ENCODE measurements around the gene RAD1. TPM values are rescaled to one million over a fixed set of nuclear protein-coding genes. Genes with fewer than 3 reads are reported as not detected.

Gene RAD1, protein sequence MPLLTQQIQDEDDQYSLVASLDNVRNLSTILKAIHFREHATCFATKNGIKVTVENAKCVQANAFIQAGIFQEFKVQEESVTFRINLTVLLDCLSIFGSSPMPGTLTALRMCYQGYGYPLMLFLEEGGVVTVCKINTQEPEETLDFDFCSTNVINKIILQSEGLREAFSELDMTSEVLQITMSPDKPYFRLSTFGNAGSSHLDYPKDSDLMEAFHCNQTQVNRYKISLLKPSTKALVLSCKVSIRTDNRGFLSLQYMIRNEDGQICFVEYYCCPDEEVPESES
- total RNA-seq (10 to 100 TPM; 29.5 to 33.9 TPM), polyA plus RNA-seq (10 to 100 TPM; 18.8 to 19.9 (median 19.4) TPM), total RNA-seq (12.3 to 56.2 (median 43.3) reads per million in 6 experiments)

DNA sequence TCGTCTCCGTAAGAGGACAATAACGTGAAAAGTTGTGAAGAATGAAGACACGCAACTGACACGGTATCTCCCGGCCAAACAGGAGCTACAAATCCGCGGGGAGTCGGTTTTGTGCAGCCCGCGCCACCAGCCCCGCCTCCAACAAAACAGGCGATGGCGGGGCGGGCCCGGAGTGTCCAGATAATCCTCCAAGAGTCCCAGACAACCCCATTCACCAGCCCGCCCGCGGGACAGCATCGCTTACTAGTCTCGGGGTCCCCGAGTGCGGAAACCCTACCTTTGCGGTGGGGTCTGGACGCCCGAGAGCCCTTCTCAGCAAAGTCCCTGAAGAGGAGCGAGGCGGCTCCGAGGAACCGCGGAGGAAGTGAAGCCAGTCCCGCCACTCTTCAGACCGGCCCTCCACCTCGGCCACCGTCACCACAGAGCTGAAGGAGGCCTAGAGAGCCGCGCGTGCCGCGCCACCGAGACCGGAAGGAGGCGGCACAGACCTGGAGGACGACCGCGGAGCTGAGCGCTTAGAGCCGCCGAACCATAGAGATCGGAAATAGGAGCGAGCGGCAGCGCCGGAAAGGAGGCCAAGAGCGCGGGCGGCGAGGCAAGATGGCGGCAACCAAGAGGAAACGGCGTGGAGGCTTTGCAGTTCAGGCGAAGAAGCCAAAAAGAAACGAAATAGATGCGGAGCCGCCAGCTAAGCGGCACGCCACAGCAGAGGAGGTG lies at the start of gene RAD1, which contains the start of gene BRIX1:
Gene RAD1 (minus strand): TSS at position 366 of the 717 bp plus-strand sequence. CDS start 612 bp downstream, outside the sequence.
Gene BRIX1 (plus strand): TSS at position 573 of the 717 bp plus-strand sequence. CDS start 28 bp downstream, at position 601.
- peak within 1 kb of the TSS in 7 of 10 donors; percentile 6 to 70 (median 61) for H3K4me3 Mint-ChIP-seq
- peaks cover 13 to 34% (median 27%) of the 10 kb centered on the region in 4 donors for H3K4me1 Mint-ChIP-seq
- peak within 1 kb of the TSS in 2 of 10 donors; percentile 46 to 85 for H3K27ac Mint-ChIP-seq
- ATAC-seq (peak; percentile 96 to 97), DNase-seq (peak; percentile 79 to 95 (median 91))
- no peaks in the 10 kb centered on the region for H3K9me3 Mint-ChIP-seq
- POLR2A ChIA-PET: interaction anchor here (0.7 to 4.3 kb wide), 11 partner anchors 9 to 1327 kb away, joined by 3 to 111 read pairs (median 6); partner anchors contain the start of genes AMACR, DNAJC21, LMBRD2 and NADK2
- H3K36me3 Mint-ChIP-seq: peaks cover 5 to 43% (median 6%) of the 10 kb centered on the region in 3 donors
- H3K27me3 Mint-ChIP-seq: no peaks in the 10 kb centered on the region

DNA sequence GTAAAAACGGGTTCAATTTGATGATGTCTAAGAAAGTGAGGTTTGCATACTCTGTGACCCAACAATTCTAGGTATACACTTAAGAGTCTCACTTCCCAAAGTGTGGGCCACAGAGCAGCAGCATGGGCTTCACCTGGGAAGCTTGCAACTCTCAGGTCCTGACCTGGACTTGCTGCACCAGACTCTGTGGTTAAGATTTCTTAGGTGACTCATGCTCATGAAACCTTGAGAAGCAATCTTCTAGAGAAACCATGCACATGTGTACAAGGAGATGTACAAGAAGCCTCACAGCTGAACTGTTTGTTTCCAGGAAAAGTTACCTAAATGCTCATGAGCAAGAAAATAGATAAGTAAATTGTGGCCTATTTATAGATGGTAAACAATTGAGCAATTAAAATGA lies 44.0 kb upstream of the RAD1 start:
- H3K27ac Mint-ChIP-seq: peak overlapping the region in 6 of 10 donors; percentile 7 to 46 (median 26)
- ATAC-seq: no peak
- DNase-seq: no peak
- H3K36me3 Mint-ChIP-seq: peaks cover 0 to 24% (median 12%) of the 10 kb centered on the region in 3 donors
- no peaks in the 10 kb centered on the region for H3K9me3 Mint-ChIP-seq
- H3K27me3 Mint-ChIP-seq: no peaks in the 10 kb centered on the region
- H3K4me3 Mint-ChIP-seq: no peak overlapping the region
- POLR2A ChIA-PET: no interaction called here
- peaks cover 0 to 8% (median 0%) of the 10 kb centered on the region in 4 donors for H3K4me1 Mint-ChIP-seq

DNA sequence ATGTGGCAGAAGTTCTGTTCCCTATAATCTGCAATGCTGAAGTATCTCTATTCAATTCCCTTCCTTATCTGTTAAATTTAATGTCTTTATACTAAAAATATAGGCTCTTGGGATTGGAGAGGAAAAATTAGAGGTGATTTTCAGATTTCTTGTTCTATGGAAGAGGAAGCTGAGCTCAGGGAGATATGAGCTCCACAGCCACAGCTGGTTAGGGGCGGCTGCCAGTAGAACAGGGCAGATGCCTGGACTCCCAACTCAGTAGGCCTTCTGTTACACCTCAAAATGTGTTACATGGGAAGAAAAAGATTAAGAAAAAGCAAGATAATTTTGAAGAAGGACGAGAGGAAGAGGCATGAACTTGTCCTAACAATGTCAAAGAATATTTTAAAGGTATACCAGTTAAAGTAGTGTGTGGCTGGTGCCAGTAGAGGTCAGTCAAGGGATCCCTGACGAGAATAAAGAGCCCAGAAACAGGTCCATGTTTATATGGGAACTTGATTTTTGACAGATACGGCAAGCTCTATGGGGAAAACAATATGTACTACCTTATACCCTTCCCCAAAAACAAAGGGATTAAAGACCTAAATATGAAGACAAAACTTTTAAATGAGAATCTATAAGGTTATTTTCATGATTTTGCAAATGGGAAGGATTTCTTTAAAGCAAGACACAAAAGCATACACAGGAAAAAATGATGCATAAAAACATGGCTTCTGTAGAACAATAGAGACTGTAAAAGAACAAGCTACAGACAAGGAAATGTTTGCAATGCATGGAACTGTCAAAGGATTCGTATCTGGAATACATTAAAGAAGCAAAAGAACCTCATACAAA lies 42.8 kb upstream of the RAD1 start:
- no peaks in the 10 kb centered on the region for H3K9me3 Mint-ChIP-seq
- H3K27ac Mint-ChIP-seq: peak overlapping the region in 6 of 10 donors; percentile 27 to 69 (median 36)
- no peak overlapping the region for H3K4me3 Mint-ChIP-seq
- peaks cover 0 to 36% (median 15%) of the 10 kb centered on the region in 3 donors for H3K36me3 Mint-ChIP-seq
- no peaks in the 10 kb centered on the region for H3K27me3 Mint-ChIP-seq
- ATAC-seq (peak; percentile 52 to 53), DNase-seq (peak in 1 of 10 donors; percentile 7)
- peaks cover 0 to 8% (median 0%) of the 10 kb centered on the region in 4 donors for H3K4me1 Mint-ChIP-seq
- POLR2A ChIA-PET: no interaction called here

DNA sequence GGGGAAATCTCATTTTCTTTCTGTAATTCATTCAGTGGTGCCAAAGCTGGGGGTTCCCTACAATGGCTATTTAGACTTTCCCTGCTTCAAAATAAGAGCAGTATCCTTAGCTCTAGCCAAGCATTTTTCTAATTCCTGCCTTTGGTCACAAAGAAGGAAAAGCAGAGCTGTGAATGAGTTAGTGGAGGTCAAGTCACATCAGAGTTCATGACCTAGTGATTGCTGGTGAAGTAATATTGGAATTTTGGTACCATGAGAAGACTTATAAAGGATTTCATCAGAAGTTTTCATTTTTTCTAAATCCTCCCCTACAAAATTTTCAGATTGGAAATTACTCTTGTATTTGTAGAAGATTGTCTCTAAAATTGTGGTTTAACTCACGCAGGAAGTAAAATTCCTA lies 42.0 kb upstream of the RAD1 start:
- Mint-ChIP-seq H3K36me3 (peaks cover 0 to 42% (median 15%) of the 10 kb centered on the region in 3 donors), H3K27me3 (no peaks in the 10 kb centered on the region), H3K9me3 (no peaks in the 10 kb centered on the region), H3K4me1 (peaks cover 0 to 8% (median 0%) of the 10 kb centered on the region in 4 donors), H3K27ac (peak overlapping the region in 1 of 10 donors; percentile 23), H3K4me3 (no peak overlapping the region)
- DNase-seq (no peak), ATAC-seq (no peak)
- POLR2A ChIA-PET: no interaction called here

DNA sequence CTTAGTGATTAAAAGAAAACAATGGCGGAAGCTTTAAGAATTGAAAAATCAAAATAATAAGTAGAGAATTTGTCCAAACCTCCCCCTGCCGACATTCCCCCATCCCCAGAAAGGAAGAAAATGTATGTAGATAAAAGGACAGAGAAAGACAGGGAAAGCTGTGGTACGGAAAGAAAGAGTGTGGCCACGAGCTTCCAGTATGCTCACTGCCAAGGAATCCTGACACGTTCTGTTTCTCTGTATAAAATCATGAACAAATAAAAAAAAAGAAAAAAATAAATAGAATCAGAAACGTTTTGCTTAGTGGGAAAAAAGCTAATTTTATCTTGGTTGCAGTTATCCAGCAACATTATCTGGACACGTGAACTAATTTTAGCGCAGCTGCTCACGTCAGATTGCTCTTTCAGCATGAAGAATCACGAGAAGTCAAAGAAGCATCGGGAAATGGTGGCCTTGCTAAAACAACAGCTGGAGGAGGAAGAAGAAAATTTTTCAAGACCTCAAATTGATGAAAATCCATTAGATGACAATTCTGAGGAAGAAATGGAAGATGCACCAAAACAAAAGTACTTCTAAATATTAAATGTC lies 29.2 kb upstream of the RAD1 start:
- H3K4me1 Mint-ChIP-seq: peaks cover 0 to 2% (median 0%) of the 10 kb centered on the region in 4 donors
- H3K27me3 Mint-ChIP-seq: no peaks in the 10 kb centered on the region
- ATAC-seq (no peak), DNase-seq (no peak)
- POLR2A ChIA-PET: no interaction called here
- no peak overlapping the region for H3K27ac Mint-ChIP-seq
- no peak overlapping the region for H3K4me3 Mint-ChIP-seq
- peaks cover 10 to 79% (median 23%) of the 10 kb centered on the region in 3 donors for H3K36me3 Mint-ChIP-seq
- H3K9me3 Mint-ChIP-seq: no peaks in the 10 kb centered on the region

DNA sequence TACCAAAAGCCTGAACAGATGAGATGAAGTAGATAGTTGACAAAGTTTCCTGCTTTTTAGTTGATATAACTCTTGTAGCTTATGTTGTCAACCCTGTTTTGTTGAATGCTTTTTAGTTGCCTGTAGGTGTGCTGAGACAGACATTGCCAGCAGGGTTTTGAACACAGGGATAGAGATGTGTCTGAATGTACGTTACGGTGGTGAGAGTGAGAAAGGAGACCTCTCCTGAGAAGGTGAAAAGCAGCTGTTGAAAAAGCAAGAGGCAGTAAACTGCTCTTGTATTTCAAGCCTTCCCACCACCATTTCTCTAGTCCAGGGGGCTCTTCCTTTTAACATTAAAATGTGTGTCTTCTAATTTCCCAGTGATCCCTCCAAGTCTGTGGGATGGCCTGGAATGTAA lies 28.7 kb upstream of the RAD1 start:
- no peaks in the 10 kb centered on the region for H3K27me3 Mint-ChIP-seq
- ATAC-seq (no peak), DNase-seq (no peak)
- POLR2A ChIA-PET: no interaction called here
- peak overlapping the region in 1 of 10 donors; percentile 23 for H3K27ac Mint-ChIP-seq
- no peaks in the 10 kb centered on the region for H3K9me3 Mint-ChIP-seq
- H3K4me3 Mint-ChIP-seq: no peak overlapping the region
- H3K4me1 Mint-ChIP-seq: peaks cover 0 to 2% (median 0%) of the 10 kb centered on the region in 4 donors
- H3K36me3 Mint-ChIP-seq: peaks cover 10 to 78% (median 22%) of the 10 kb centered on the region in 3 donors

DNA sequence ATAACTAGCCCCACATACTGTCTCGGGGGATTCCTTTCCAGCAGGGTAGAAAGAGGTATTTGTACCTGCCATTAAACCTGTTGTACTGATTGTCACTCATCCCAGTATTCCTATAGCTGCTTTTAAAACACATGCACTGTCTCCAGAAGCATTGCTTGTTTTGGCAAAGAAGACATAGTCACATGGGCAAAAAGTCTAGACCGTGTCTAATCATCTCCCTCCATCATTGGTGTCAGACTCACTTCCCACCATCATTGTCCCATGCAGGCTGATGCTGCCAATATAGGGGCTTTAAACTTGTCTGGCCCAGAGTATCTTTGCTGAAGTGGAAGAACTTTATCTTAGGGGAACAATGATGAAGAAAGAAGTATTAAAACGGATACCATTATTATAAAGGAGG lies 26.6 kb upstream of the RAD1 start:
- Mint-ChIP-seq H3K4me3 (no peak overlapping the region), H3K27me3 (no peaks in the 10 kb centered on the region), H3K27ac (peak overlapping the region in 1 of 10 donors; percentile 58), H3K36me3 (peaks cover 15 to 78% (median 26%) of the 10 kb centered on the region in 3 donors), H3K9me3 (no peaks in the 10 kb centered on the region), H3K4me1 (no peaks in the 10 kb centered on the region)
- no peak for DNase-seq
- ATAC-seq: no peak
- POLR2A ChIA-PET: interaction anchor here (0.7 kb wide), 1 partner anchor 762 kb away, joined by 6 read pairs; no protein-coding TSS in a partner anchor

DNA sequence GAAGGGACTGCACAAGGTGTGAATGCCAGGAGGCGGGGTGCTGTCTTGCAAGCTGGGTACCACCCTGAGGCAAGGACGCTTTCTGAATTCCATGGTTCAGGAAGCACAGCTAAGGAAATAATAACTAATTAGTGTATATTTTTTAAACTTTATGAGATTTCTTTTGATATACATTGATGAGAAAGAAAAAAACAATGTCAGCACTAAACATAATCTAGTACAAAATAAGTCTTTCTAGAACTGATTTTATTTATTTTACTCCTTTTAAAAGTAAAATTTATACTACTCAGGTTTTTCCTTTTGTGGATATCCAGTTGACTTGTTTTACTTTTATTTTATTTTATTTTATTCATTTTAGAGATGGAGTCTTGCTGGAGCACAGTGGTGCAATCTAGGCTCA lies 17.6 kb upstream of the RAD1 start:
- no peak overlapping the region for H3K4me3 Mint-ChIP-seq
- ATAC-seq (no peak), DNase-seq (no peak)
- POLR2A ChIA-PET: interaction anchor here (0.7 to 1.6 kb wide), 2 partner anchors 17 to 271 kb away, joined by 6 to 7 read pairs; partner anchors contain the start of genes BRIX1 and RAD1
- peaks cover 23 to 44% (median 36%) of the 10 kb centered on the region in 4 donors for H3K4me1 Mint-ChIP-seq
- H3K27me3 Mint-ChIP-seq: no peaks in the 10 kb centered on the region
- no peaks in the 10 kb centered on the region for H3K9me3 Mint-ChIP-seq
- no peak overlapping the region for H3K27ac Mint-ChIP-seq
- H3K36me3 Mint-ChIP-seq: peaks cover 0 to 43% (median 5%) of the 10 kb centered on the region in 3 donors

DNA sequence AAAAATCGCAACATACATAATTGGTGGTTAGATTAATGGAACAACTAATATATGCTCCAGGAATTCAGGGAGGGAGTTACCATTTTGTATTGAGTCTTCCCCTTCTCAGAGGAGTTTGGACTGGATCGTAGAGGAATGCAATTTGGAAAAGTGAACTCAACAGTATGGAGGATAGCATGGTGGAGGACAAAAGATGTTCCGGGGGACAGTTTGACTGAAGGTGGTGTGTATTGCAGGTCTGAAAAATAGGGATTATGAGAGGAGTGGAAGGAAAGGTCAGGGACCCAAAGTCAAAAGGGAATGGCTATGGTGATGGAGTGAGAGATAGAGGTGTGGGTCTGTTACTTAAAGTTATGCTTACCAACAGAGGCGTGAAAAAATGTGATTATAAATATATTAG lies 15.6 kb upstream of the RAD1 start:
- Mint-ChIP-seq H3K4me1 (peaks cover 23 to 44% (median 36%) of the 10 kb centered on the region in 4 donors), H3K27ac (peak overlapping the region in 9 of 10 donors; percentile 22 to 98 (median 95)), H3K36me3 (peaks cover 0 to 32% (median 0%) of the 10 kb centered on the region in 3 donors), H3K4me3 (peak overlapping the region; percentile 94 to 98 (median 97)), H3K9me3 (no peaks in the 10 kb centered on the region), H3K27me3 (no peaks in the 10 kb centered on the region)
- DNase-seq (no peak), ATAC-seq (no peak)
- POLR2A ChIA-PET: interaction anchor here (0.5 to 3.6 kb wide), 5 partner anchors 8 to 92 kb away, joined by 3 to 111 read pairs (median 8); partner anchors contain the start of genes BRIX1, RAD1 and TTC23L

DNA sequence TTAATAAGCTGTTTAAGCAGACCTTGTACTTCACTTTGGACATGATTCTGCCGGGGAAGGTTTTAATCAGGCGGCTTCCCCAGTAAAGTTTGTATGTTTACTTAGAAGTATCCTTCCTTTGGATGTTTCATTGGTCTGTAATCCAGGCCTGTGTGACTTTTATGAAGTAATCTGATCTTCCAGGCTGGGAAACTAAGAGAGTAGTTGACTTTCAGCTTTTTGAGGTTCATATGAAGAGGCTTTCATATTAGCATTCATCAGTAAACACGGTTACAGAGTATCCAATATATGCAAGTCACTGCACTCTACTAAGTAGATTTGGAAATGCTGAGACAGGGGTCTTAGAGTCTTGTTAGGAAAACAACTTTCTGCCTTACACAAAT lies 15.1 kb upstream of the RAD1 start:
- Mint-ChIP-seq H3K36me3 (peaks cover 0 to 32% (median 2%) of the 10 kb centered on the region in 3 donors), H3K9me3 (no peaks in the 10 kb centered on the region), H3K4me1 (peaks cover 23 to 44% (median 36%) of the 10 kb centered on the region in 4 donors), H3K4me3 (peak overlapping the region; percentile 94 to 98 (median 97)), H3K27ac (peak overlapping the region; percentile 22 to 98 (median 96)), H3K27me3 (no peaks in the 10 kb centered on the region)
- DNase-seq (no peak), ATAC-seq (no peak)
- POLR2A ChIA-PET: interaction anchor here (0.7 to 3.6 kb wide), 6 partner anchors 9 to 1221 kb away, joined by 4 to 111 read pairs (median 8); partner anchors contain the start of genes BRIX1, IL7R, LMBRD2 and RAD1

DNA sequence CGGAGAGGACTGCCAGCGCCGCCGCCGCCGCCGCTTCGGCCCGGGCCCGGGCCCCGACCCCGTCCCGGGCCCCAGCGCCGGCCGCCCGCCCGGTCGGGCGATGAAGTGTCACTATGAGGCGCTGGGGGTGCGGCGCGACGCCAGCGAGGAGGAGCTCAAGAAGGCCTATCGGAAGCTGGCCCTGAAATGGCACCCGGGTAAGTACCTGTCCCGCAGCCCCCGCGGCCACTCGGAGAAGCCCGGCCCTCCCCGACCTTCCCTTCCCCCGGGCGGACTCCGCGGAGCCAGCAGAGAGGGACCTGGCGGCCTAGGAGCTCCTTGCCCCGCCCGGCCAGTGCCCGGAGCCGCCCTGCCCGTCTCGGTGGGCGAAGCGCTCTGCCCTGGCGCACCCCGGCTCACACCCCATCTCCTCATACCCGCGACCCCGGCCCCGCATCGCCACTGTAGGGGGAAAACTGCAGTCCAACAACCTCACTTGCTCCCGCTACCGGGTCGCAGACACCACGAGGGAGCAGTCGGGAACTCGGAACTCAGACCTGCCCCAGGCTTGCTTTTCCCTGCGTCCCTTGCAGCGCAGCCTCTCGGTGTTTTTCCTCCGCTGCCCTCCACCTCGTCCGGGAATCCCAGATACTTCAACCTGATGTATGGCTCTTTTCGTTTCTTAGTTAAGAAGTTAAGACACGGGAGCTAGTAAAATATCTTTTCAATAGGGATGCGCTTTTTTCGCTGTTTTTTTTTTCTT lies 14.6 kb upstream of the RAD1 start:
- Mint-ChIP-seq H3K4me3 (peak overlapping the region; percentile 94 to 98 (median 97)), H3K4me1 (peaks cover 22 to 42% (median 36%) of the 10 kb centered on the region in 4 donors), H3K27ac (peak overlapping the region; percentile 22 to 98 (median 96)), H3K27me3 (no peaks in the 10 kb centered on the region), H3K9me3 (no peaks in the 10 kb centered on the region), H3K36me3 (peaks cover 0 to 33% (median 2%) of the 10 kb centered on the region in 3 donors)
- POLR2A ChIA-PET: interaction anchor here (0.6 to 3.6 kb wide), 13 partner anchors 9 to 1946 kb away, joined by 3 to 111 read pairs (median 6); partner anchors contain the start of genes BRIX1, IL7R, LMBRD2 and NADK2
- ATAC-seq (peak; percentile 76 to 77), DNase-seq (peak; percentile 68 to 93 (median 76))
